Articular chondrocyte of knee joint (primary cell): ENCODE results near the gene PTPRE. TPM values are rescaled to one million over a fixed set of nuclear protein-coding genes. Genes with fewer than 3 reads are reported as not detected.

Experiments
- total RNA-seq: library from RNA; depleted of rRNA; stranded (reverse); fragments of >200 nt; gene quantifications from 2 replicates; pipeline ENCODE4 v1.2.3, GENCODE V29; 2012

PTPRE gene
- 17.4 and 30.7 TPM in 2 replicates for total RNA-seq

GRCh38 chr10:127906548-127907377, at the start of gene PTPRE:
Gene PTPRE (plus strand): TSS chr10:127907103. CDS start chr10:128040882, 133,779 bp downstream.

GRCh38 chr10:127892743-127893142, 14.2 kb upstream of the PTPRE start, which contains the start of gene CLRN3:
Gene CLRN3 (minus strand): TSS chr10:127892941. CDS start chr10:127892784, 157 bp downstream.

GRCh38 chr10:128125944-128126764, 219.3 kb downstream of the PTPRE start, which contains the start of gene MKI67:
Gene MKI67 (minus strand): TSS chr10:128126423. CDS start chr10:128125667, 756 bp downstream.

Other genes starting within 250 kb of the PTPRE start
- not detected in 2 replicates for gene FOXI2, start 169.9 kb upstream of the PTPRE start, total RNA-seq
- gene CLRN3, start 14.2 kb upstream of the PTPRE start, total RNA-seq: not detected in 2 replicates
- gene MKI67, start 219.3 kb downstream of the PTPRE start, total RNA-seq: 17.0 and 22.9 TPM in 2 replicates